ENCODE data around the gene STK4. TPM values are rescaled to one million over a fixed set of nuclear protein-coding genes. Genes with fewer than 3 reads are reported as not detected.

STK4 gene
- total and polyA plus RNA-seq, 2 of the 4 experiments (the other 2 are of a cell fraction) = 10.2 to 22.2 TPM

DNA sequence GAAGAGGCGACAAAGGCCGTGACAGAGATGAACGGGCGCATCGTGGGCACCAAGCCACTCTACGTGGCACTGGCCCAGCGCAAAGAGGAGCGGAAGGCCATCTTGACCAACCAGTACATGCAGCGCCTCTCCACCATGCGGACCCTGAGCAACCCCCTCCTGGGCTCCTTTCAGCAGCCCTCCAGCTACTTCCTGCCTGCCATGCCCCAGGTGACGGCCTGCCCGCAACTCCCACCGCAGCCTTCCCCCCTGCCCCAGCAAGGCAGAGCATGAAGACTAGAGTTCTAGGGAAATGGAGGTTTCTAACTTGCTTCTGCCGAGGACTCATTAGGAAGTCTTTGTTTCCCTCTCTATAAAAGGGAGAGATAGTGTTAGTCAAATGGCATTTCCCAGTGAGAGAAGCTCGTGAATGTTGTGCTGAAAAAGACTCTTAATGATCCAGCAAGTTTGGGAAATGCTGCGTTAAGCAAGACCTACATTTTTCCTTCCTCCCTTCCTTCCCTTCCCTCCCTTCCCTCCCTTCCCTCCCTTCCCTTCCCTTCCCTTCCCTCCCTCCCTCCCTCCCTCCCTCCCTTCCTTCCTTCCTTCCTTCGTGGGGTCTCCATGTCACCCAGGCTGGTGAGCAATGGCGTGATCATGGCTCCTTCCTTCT is 35.7 kb upstream of the STK4 start:
- Histone ChIP-seq H2BK15ac (ENCODE audit: low read depth, low read length) (no peak overlapping the region), H2AK5ac (ENCODE audit: low read depth, low read length) (no peak overlapping the region), H3K14ac (replicated peaks; ENCODE audit: low read depth, low read length) (no peak overlapping the region), H2BK120ac (ENCODE audit: low read depth, low read length) (no peak overlapping the region), H2BK5ac (ENCODE audit: low read depth, low read length, poor library complexity, severe bottlenecking) (no peak overlapping the region), H4K8ac (ENCODE audit: low read depth in 2 of 2, low read length in 2 of 2) (no peak overlapping the region), H3K27me3 (ENCODE audit: control insufficient read depth, insufficient read depth, low read length) (no peaks in the 10 kb centered on the region), H3K36me3 (ENCODE audit: control insufficient read depth, insufficient read depth, low read length) (peaks cover 32% of the 10 kb centered on the region), H4K5ac (ENCODE audit: low read depth, low read length) (no peak overlapping the region), H3K56ac (ENCODE audit: extremely low read depth, insufficient read depth, low read length) (no peak overlapping the region), H3K9me1 (ENCODE audit: insufficient read depth, low read length) (peaks cover 3% of the 10 kb centered on the region; the same call in 1 of the 2 replicates), H3K4ac (ENCODE audit: low read depth, low read length) (no peak overlapping the region), H2BK20ac (ENCODE audit: low read depth, low read length) (no peak overlapping the region), H2AFZ (replicated peaks; ENCODE audit: low read length, poor library complexity) (no peak overlapping the region), H3K9ac (ENCODE audit: low read depth, low read length) (no peak overlapping the region), H3K9me3 (ENCODE audit: control insufficient read depth, insufficient read depth, low read length) (no peaks in the 10 kb centered on the region), H3K79me1 (ENCODE audit: low read depth in 1 of 2, low read length in 2 of 2) (no peaks in the 10 kb centered on the region), H3K23ac (ENCODE audit: low read depth, low read length) (no peak overlapping the region), H3K27ac (ENCODE audit: insufficient read depth, low read length) (no peak overlapping the region), H4K20me1 (ENCODE audit: insufficient read depth, low read length) (no peaks in the 10 kb centered on the region), H4K91ac (ENCODE audit: insufficient read depth, low read depth, low read length) (no peak overlapping the region), H3K4me3 (ENCODE audit: insufficient read depth, low read depth, low read length) (no peak overlapping the region), H2AK9ac (replicated peaks; ENCODE audit: low read depth, low read length, poor library complexity) (no peak overlapping the region), H3K4me1 (ENCODE audit: control insufficient read depth, insufficient read depth, low read length) (no peaks in the 10 kb centered on the region), H3K18ac (ENCODE audit: low read depth, low read length) (no peak overlapping the region), H3K4me2 (ENCODE audit: low read depth, low read length) (no peak overlapping the region)
- dilution Hi-C loops (cut with HindIII; ENCODE audit: low sequenced_read_pairs, unreplicated experiment) = no loop called here
- ChIA-PET POLR2A (ENCODE audit: unreplicated experiment) (no interaction called here), CTCF (no interaction called here)
- TF ChIP-seq CTCF (conservative IDR thresholded peaks at IDR 0.05; ENCODE audit: low read depth, low read length) (no peak), POLR2A (IDR thresholded peaks at IDR 0.05; ENCODE audit: low read depth, low read length) (no peak), RAD21 (IDR thresholded peaks at IDR 0.05; ENCODE audit: low read length) (no peak), CEBPB (IDR thresholded peaks at IDR 0.05; ENCODE audit: low read depth, low read length) (no peak), NFE2L2 (IDR thresholded peaks at IDR 0.05; ENCODE audit: low read depth, low read length) (no peak), MXI1 (IDR thresholded peaks at IDR 0.05; ENCODE audit: borderline replicate concordance, low read depth, low read length) (no peak), RFX5 (IDR thresholded peaks at IDR 0.05; ENCODE audit: low read depth, low read length) (no peak), CHD1 (IDR thresholded peaks at IDR 0.05; ENCODE audit: low read depth, low read length) (no peak), SMC3 (IDR thresholded peaks at IDR 0.05; ENCODE audit: low read depth, low read length) (no peak), RCOR1 (IDR thresholded peaks at IDR 0.05; ENCODE audit: insufficient replicate concordance, low read length) (no peak), MAZ (IDR thresholded peaks at IDR 0.05; ENCODE audit: borderline replicate concordance, low read depth, low read length) (no peak)
- TF ChIP-seq, protein P1, sequence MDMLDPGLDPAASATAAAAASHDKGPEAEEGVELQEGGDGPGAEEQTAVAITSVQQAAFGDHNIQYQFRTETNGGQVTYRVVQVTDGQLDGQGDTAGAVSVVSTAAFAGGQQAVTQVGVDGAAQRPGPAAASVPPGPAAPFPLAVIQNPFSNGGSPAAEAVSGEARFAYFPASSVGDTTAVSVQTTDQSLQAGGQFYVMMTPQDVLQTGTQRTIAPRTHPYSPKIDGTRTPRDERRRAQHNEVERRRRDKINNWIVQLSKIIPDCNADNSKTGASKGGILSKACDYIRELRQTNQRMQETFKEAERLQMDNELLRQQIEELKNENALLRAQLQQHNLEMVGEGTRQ (IDR thresholded peaks at IDR 0.05; ENCODE audit: low read depth, low read length) = no peak
- DNase-seq (no peak), ATAC-seq (ENCODE audit: low read depth) (no peak)
- intact Hi-C loops (cut with micrococcal nuclease) = no loop called here
- BruUV-seq (replicated peaks) = no TSS peak
- no CpG with 5 or more reads among the region's 18 CpGs for WGBS, 2 experiments (ENCODE audit: extremely low coverage in 2 of 2, insufficient read length in 1 of 2)
- in situ Hi-C loops (cut with MboI; ENCODE audit: low sequenced_read_pairs) = no loop called here
